Tibial artery (tissue), 4 donors: ENCODE measurements around the gene RECQL.
A peak's percentile ranks its signal among the peaks of the same experiment; 100 is the strongest.

ENCODE experiments used
- DNase-seq, 2 donors: peaks; one replicate each; pipeline ENCODE4 v3.0.0-alpha.2; 2019
- H3K27ac ChIP-seq, 2 donors: fragments of 200-600 bp; sonication (generic) in 1 of 2; 1 replicate in 1 of 2; 2 replicates in 1 of 2; pipeline ENCODE4 v1.5.1; 2018 to 2019; ENCODE audit warnings: mild to moderate bottlenecking in 1 of 2
- H3K27me3 ChIP-seq, 2 donors: fragments of 200-600 bp; sonication (generic) in 1 of 2; one replicate each; pipeline versions ENCODE4 v1.5.1 to v1.6.0; 2016 to 2019
- H3K36me3 ChIP-seq, 3 donors: fragments of 200-600 bp; sonication (generic) in 2 of 3; one replicate each; pipeline ENCODE4 v1.5.1; 2016 to 2019; ENCODE audit warnings: mild to moderate bottlenecking in 2 of 3
- H3K4me1 ChIP-seq, 4 donors: fragments of 200-600 bp; sonication (generic) in 2 of 4; 1 replicate in 3 of 4; 2 replicates in 1 of 4; pipeline ENCODE4 v1.5.1; 2016 to 2019
- H3K4me3 ChIP-seq, 2 donors: fragments of 200-600 bp; sonication (generic) in 1 of 2; 1 replicate in 1 of 2; 2 replicates in 1 of 2; pipeline ENCODE4 v1.5.1; 2018 to 2019; ENCODE audit warnings: mild to moderate bottlenecking in 2 of 2
- H3K9me3 ChIP-seq, 3 donors: fragments of 200-600 bp; sonication (generic) in 1 of 3; one replicate each; pipeline ENCODE4 v1.5.1; 2016 to 2019
- intact Hi-C: fragments of 100-400 bp; cut with DNase I; formaldehyde crosslinking; loops from one replicate; pipeline ENCODE4 v1.15.0; 2023; ENCODE audit warnings: low total_unique reads
- TF ChIP-seq, protein P1 (sequence below), 2 experiments: fragments of 200-600 bp in 1 of 2; fragments of 450-650 bp in 1 of 2; IDR thresholded peaks; one replicate each; pipeline ENCODE4 v1.5.1; 2017 to 2019; ENCODE audit warnings: antibody characterized with exemption in 2 of 2, mild to moderate bottlenecking in 1 of 2, moderate library complexity in 1 of 2

The RECQL gene, protein sequence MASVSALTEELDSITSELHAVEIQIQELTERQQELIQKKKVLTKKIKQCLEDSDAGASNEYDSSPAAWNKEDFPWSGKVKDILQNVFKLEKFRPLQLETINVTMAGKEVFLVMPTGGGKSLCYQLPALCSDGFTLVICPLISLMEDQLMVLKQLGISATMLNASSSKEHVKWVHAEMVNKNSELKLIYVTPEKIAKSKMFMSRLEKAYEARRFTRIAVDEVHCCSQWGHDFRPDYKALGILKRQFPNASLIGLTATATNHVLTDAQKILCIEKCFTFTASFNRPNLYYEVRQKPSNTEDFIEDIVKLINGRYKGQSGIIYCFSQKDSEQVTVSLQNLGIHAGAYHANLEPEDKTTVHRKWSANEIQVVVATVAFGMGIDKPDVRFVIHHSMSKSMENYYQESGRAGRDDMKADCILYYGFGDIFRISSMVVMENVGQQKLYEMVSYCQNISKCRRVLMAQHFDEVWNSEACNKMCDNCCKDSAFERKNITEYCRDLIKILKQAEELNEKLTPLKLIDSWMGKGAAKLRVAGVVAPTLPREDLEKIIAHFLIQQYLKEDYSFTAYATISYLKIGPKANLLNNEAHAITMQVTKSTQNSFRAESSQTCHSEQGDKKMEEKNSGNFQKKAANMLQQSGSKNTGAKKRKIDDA

DNA sequence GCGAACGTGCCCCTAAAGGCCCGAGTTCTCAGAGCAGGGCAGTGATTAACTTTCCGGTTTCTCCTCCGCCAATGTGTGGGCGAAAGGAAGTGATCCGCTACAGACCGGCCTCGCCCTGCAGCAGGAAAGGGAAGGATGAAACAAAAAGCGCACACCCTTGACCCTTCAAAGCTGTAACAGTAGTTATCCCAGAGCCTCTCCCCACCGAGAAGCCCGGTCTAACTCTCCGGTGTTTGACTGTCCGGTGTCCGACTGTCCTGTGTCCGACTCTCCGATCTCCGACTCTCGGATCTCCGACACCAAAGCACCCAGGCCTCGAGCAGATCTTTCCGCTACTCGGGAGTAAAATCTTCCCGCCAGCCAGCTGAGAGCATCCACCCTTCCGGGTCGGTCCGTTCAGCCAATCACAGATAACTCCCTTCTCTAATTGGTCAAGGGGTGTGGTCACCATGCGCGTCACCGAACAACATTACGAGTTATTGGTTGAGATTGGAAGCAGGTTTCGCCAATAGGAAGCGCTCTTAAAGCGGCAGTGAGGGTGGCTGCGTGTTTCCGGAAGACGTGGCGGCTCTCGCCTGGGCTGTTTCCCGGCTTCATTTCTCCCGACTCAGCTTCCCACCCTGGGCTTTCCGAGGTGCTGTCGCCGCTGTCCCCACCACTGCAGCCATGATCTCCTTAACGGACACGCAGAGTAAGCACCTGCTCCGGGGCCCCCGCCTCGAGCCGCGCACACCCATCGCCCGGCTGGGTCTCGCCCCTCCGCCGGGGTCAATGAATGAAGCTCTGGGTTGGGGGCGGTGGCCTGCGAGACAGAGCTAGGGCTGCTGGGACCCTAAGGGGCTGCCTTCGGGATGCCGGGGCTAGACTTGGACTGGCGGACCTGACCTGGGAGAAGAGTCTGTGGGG, at the start of gene RECQL, which contains the start of gene GOLT1B:
Gene RECQL (minus strand): TSS at position 378 of the 906 bp plus-strand sequence. CDS start 2,065 bp downstream, outside the sequence.
Gene GOLT1B (plus strand): TSS at position 532 of the 906 bp plus-strand sequence. CDS start 135 bp downstream, at position 667.
- H3K27me3 ChIP-seq: no peaks in the 10 kb centered on the region
- peak within 1 kb of the TSS; percentile 90 to 91 for H3K27ac ChIP-seq
- DNase-seq: peak; percentile 96 to 97
- no peaks in the 10 kb centered on the region for H3K9me3 ChIP-seq
- intact Hi-C loops: loop anchor here (5.0 kb wide), 2 partner anchors 161 to 181 kb away; no protein-coding TSS in a partner anchor
- peaks cover 0 to 20% (median 16%) of the 10 kb centered on the region in 3 donors for H3K36me3 ChIP-seq
- peak within 1 kb of the TSS; percentile 80 to 93 for H3K4me3 ChIP-seq
- H3K4me1 ChIP-seq: peaks cover 0 to 40% (median 27%) of the 10 kb centered on the region in 4 donors
- TF ChIP-seq, protein P1, sequence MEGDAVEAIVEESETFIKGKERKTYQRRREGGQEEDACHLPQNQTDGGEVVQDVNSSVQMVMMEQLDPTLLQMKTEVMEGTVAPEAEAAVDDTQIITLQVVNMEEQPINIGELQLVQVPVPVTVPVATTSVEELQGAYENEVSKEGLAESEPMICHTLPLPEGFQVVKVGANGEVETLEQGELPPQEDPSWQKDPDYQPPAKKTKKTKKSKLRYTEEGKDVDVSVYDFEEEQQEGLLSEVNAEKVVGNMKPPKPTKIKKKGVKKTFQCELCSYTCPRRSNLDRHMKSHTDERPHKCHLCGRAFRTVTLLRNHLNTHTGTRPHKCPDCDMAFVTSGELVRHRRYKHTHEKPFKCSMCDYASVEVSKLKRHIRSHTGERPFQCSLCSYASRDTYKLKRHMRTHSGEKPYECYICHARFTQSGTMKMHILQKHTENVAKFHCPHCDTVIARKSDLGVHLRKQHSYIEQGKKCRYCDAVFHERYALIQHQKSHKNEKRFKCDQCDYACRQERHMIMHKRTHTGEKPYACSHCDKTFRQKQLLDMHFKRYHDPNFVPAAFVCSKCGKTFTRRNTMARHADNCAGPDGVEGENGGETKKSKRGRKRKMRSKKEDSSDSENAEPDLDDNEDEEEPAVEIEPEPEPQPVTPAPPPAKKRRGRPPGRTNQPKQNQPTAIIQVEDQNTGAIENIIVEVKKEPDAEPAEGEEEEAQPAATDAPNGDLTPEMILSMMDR (IDR thresholded peaks at IDR 0.05): no peak

DNA sequence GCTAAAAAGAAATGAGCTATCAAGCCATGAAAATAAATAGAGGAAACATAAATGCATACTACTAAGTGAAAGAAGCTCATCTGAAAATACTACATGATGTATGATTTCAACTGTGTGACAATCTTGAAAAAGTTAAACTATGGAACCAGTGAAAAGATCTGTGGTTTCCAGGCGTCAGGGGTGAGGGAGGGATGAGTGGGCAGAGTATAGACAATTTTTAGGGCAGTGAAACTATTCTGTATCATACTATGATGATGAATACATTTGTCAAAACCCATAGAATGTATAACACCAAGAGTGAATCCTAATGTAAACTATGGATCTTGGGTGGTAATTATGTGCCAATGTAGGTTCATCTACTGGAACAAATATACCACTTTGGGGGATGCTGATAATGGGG, 46.0 kb upstream of the RECQL start:
- H3K9me3 ChIP-seq: no peaks in the 10 kb centered on the region
- no peaks in the 10 kb centered on the region for H3K36me3 ChIP-seq
- H3K27ac ChIP-seq: no peak overlapping the region
- intact Hi-C loops: no loop called here
- TF ChIP-seq, protein P1 (IDR thresholded peaks at IDR 0.05): no peak
- no peak overlapping the region for H3K4me3 ChIP-seq
- H3K27me3 ChIP-seq: no peaks in the 10 kb centered on the region
- peaks cover 0 to 9% (median 5%) of the 10 kb centered on the region in 4 donors for H3K4me1 ChIP-seq
- DNase-seq: no peak

DNA sequence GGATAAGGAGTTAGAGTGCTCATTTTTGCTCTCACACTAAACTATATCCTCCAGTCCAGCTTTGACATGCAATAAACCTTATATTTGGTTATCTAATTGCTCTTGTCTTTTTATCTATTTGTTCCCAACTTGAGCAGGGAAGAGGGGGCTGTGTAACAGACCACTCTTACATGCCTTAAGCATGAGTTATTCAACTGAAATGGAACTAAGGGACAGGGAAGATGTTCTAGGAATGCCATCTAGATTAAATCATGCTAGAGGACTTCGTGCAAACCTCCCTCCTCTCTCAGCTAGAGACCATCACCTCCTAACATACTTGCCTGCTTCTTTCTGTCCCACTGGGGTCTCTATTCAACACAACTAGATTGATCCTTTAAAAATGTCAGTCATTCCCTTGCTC, 45.3 kb upstream of the RECQL start:
- TF ChIP-seq, protein P1 (IDR thresholded peaks at IDR 0.05): no peak
- Histone ChIP-seq H3K4me3 (no peak overlapping the region), H3K27ac (no peak overlapping the region), H3K9me3 (no peaks in the 10 kb centered on the region), H3K27me3 (no peaks in the 10 kb centered on the region), H3K36me3 (no peaks in the 10 kb centered on the region), H3K4me1 (peaks cover 0 to 3% (median 2%) of the 10 kb centered on the region in 4 donors)
- DNase-seq: no peak
- intact Hi-C loops: no loop called here

DNA sequence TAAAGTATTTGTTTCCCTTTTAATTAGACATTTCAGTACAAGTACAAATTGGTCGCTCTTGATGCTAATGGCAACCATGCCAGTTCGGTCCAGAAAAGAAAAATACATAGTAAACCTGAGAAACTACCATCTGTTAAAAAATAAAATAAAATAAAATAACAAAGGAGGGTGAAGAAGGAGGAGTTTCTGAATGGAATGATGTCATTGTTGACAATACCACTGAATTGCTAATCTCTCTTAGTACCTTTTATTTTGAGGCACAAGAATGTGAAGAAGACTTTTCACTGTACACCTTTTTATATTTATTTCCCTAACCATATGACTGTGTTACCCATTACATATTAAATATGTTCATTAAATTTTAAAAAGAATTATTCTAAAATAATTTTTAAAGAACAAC, 44.1 kb upstream of the RECQL start:
- H3K4me1 ChIP-seq: no peaks in the 10 kb centered on the region
- no peaks in the 10 kb centered on the region for H3K36me3 ChIP-seq
- H3K27ac ChIP-seq: no peak overlapping the region
- no peak for DNase-seq
- intact Hi-C loops: no loop called here
- H3K4me3 ChIP-seq: no peak overlapping the region
- no peaks in the 10 kb centered on the region for H3K9me3 ChIP-seq
- no peaks in the 10 kb centered on the region for H3K27me3 ChIP-seq
- TF ChIP-seq, protein P1 (IDR thresholded peaks at IDR 0.05): no peak

DNA sequence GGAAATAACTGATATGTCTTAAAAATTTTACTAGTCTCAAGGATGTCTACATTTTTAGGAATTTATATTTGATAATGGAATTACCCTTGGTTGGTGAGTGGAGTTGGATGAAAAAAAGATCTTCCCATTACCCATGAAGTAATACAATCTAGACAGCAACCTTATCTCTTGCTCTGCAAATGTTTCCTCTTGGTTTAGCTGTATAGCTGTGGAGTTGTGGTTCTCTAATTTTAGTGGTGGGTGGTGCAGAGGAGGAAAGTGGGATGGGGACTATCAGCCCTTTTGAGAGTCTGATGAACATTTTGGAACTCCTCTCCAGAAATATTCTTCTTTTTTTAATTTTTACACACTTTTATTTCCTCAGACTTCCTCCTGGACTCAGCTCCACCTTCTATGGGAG, 41.7 kb upstream of the RECQL start:
- no peaks in the 10 kb centered on the region for H3K4me1 ChIP-seq
- H3K27ac ChIP-seq: no peak overlapping the region
- H3K4me3 ChIP-seq: no peak overlapping the region
- no peak for DNase-seq
- TF ChIP-seq, protein P1 (IDR thresholded peaks at IDR 0.05): no peak
- H3K27me3 ChIP-seq: no peaks in the 10 kb centered on the region
- no peaks in the 10 kb centered on the region for H3K9me3 ChIP-seq
- intact Hi-C loops: no loop called here
- H3K36me3 ChIP-seq: no peaks in the 10 kb centered on the region
